DOHH2 (cell line): ENCODE results near the gene PLXNA3.

ENCODE experiments used
- H3F3A ChIP-seq: fragments of 200-600 bp; sonication (generic), shearing (Covaris generic); 2 replicates; pipeline ENCODE4 v1.6.0; 2016; ENCODE audit warnings: antibody characterized with exemption, mild to moderate bottlenecking; ENCODE audit not compliant: control insufficient read depth, insufficient read depth
- H3K27ac ChIP-seq: fragments of 200-600 bp; sonication (generic); 2 replicates; pipeline ENCODE4 v1.5.1; 2014; ENCODE audit warnings: low read depth, mild to moderate bottlenecking, low read length, moderate library complexity
- H3K27me3 ChIP-seq: fragments of 200-600 bp; sonication (generic); 2 replicates; pipeline ENCODE4 v1.6.1; 2014; ENCODE audit warnings: mild to moderate bottlenecking, low read length, mixed read lengths; ENCODE audit not compliant: control insufficient read depth
- H3K36me3 ChIP-seq: fragments of 200-600 bp; sonication (generic); 2 replicates; pipeline ENCODE4 v1.6.1; 2014; ENCODE audit warnings: mild to moderate bottlenecking, low read length, moderate library complexity, mixed read lengths; ENCODE audit not compliant: control insufficient read depth
- H3K4me1 ChIP-seq: fragments of 200-600 bp; sonication (generic); 2 replicates; pipeline ENCODE4 v1.6.1; 2014; ENCODE audit warnings: mild to moderate bottlenecking, low read length, mixed read lengths; ENCODE audit not compliant: control insufficient read depth
- H3K4me2 ChIP-seq: fragments of 200-600 bp; sonication (generic); 2 replicates; pipeline ENCODE4 v1.6.0; 2014; ENCODE audit warnings: mild to moderate bottlenecking, low read length, moderate library complexity
- H3K4me3 ChIP-seq: fragments of 200-600 bp; sonication (generic); 2 replicates; pipeline ENCODE4 v1.5.1; 2014; ENCODE audit warnings: mild to moderate bottlenecking, low read length, mixed read lengths
- H3K79me2 ChIP-seq: fragments of 200-600 bp; sonication (generic); 2 replicates; pipeline ENCODE4 v1.6.1; 2014; ENCODE audit warnings: mild to moderate bottlenecking, low read length, mixed read lengths; ENCODE audit not compliant: control insufficient read depth
- H3K9me2 ChIP-seq: fragments of 200-600 bp; sonication (generic); replicated peaks from 2 replicates; pipeline ENCODE4 v1.6.1; 2014; ENCODE audit warnings: mild to moderate bottlenecking, low read length, mixed read lengths; ENCODE audit not compliant: control insufficient read depth
- H3K9me3 ChIP-seq: fragments of 200-600 bp; sonication (generic); 2 replicates; pipeline ENCODE4 v1.6.1; 2014; ENCODE audit warnings: antibody characterized with exemption, low read length, mixed read lengths; ENCODE audit not compliant: control insufficient read depth, insufficient read depth
- H4K20me1 ChIP-seq: fragments of 200-600 bp; sonication (generic); 2 replicates; pipeline ENCODE4 v1.6.0; 2014; ENCODE audit warnings: low read depth, mild to moderate bottlenecking, antibody characterized with exemption, low read length, moderate library complexity; ENCODE audit not compliant: control insufficient read depth, insufficient read depth
- EZH2phosphoT487 ChIP-seq: fragments of 200-600 bp; sonication (generic); IDR thresholded peaks from 2 replicates; pipeline ENCODE4 v1.6.1; 2017; ENCODE audit warnings: borderline replicate concordance, mild to moderate bottlenecking, antibody characterized with exemption, low read length, moderate library complexity, mixed read lengths
- TF ChIP-seq, protein P1 (sequence below): fragments of 200-600 bp; sonication (generic); IDR thresholded peaks from one replicate; pipeline ENCODE4 v1.5.1; 2014; ENCODE audit warnings: antibody characterized with exemption, mild to moderate bottlenecking, low read depth, low read length; ENCODE audit not compliant: poor library complexity, severe bottlenecking

The PLXNA3 gene

DNA sequence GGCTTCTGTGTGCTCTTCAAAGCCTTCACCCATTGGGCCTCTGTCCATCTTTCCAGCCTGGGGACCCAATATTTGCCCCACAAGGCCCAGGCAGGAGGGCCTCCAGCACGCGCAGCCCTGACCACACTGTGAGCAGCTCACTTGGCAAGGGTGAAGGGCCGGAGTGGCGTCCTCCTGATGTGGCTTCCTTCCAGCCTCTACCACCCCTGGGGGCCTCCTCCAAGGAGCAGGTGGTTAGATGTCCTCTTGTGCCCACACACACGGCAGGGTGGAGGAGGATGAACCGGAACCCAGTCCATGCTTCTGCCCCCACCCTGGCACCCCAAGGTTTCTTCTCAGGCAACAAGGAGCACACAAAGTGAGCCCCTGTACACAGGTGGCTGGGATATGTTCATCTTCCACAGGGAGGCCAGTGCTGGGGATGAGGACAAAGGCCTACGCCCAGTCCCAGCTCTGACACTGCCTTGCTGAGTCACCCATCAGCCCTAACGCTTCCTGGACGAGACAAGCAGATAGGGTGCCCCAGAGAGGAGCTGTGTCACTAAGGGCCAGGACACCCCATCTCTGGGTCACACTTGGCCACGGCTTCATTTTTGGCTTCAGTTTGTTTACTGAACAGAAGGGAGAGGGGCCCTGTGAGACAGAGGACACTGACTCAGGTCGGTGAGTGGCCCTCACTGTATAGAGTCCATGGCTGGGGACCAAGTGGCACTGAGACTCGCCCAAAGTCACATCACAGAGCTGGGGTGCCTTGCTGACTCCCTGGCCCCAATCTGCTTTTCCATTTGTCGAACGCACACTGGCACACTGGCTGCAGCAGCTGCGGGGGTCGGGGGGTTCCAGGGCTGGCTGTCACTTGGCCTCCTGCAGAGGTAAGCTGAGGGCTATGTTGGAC, 26.4 kb downstream of the PLXNA3 start:
- H3K9me3 ChIP-seq = no peaks in the 10 kb centered on the region
- H3K4me3 ChIP-seq = peak overlapping the region; percentile 68; the same call in 1 of the 2 replicates
- peak overlapping the region; percentile 87 for H3K4me2 ChIP-seq
- peaks cover 51% of the 10 kb centered on the region for H3K79me2 ChIP-seq
- no peak for TF ChIP-seq EZH2phosphoT487
- TF ChIP-seq, protein P1, sequence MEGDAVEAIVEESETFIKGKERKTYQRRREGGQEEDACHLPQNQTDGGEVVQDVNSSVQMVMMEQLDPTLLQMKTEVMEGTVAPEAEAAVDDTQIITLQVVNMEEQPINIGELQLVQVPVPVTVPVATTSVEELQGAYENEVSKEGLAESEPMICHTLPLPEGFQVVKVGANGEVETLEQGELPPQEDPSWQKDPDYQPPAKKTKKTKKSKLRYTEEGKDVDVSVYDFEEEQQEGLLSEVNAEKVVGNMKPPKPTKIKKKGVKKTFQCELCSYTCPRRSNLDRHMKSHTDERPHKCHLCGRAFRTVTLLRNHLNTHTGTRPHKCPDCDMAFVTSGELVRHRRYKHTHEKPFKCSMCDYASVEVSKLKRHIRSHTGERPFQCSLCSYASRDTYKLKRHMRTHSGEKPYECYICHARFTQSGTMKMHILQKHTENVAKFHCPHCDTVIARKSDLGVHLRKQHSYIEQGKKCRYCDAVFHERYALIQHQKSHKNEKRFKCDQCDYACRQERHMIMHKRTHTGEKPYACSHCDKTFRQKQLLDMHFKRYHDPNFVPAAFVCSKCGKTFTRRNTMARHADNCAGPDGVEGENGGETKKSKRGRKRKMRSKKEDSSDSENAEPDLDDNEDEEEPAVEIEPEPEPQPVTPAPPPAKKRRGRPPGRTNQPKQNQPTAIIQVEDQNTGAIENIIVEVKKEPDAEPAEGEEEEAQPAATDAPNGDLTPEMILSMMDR = no peak
- peaks cover 32% of the 10 kb centered on the region for H3K36me3 ChIP-seq
- H3K9me2 ChIP-seq = no peaks in the 10 kb centered on the region
- no peaks in the 10 kb centered on the region for H4K20me1 ChIP-seq
- H3K27me3 ChIP-seq = no peaks in the 10 kb centered on the region
- no peaks in the 10 kb centered on the region; the same call in 1 of the 2 replicates for H3F3A ChIP-seq
- H3K27ac ChIP-seq = no peak overlapping the region
- H3K4me1 ChIP-seq = peaks cover 67% of the 10 kb centered on the region

DNA sequence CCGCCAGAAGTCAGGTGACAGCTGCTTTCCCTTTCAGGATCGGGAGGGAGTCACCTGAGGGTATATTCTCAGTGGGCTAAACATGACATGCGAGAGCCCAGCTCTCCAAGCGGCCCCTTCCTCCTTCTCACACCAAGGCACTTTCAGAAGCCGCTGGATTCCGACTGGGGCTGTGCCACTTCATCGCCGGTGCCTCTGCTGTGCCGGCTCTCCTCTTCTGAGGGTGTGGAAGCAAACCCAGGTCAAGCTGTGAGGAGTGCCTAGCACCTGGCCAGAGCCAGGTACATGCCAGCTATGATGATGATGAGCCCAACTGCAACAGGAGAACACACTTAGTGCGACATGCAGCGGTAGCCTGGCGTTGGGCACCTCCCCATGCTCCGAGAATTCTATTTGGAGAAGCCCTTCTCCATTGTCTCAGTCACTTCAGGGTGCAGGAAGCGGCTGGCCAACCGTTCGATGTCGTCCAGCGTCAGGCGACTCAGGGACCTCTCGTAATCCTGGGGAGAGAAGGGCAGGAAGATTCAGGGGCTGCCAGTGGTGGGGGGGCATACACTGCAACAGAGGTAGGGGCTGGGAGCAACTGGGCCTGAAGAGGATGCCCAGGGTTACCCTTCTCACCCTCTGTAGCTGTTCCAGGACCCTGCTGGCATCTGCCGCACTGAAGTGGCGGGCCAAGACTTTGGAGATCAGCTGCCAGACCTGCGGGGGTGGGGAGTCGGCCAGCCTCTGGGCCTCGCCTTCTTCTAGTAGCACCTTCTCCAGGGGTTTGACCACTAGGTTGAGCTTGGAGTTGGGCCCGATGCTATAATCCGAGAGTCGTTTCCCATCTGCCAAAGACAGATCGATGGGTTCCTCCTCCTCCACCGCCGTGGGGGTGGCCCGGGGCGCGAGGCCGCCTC, 27.3 kb downstream of the PLXNA3 start:
- peaks cover 58% of the 10 kb centered on the region for H3K4me1 ChIP-seq

DNA sequence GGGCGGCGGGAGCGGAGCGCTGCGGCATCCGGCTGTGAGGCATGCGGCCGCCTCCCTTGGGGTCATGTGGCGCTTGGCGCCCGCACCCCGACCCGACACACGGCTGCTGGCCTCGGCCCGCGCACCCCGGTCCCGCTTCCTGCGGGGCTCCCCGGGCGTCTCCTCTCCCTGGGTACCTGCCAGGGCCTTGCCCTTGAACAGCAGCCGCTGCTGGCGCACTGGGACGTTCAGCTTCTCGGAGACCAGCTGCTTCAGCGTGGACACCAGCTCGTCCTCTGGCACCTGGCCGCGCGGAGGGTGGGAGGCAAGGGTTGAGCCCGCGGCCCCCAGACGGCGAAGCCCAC, 27.9 kb downstream of the PLXNA3 start:
- Histone ChIP-seq H3K36me3 (peaks cover 36% of the 10 kb centered on the region), H4K20me1 (no peaks in the 10 kb centered on the region), H3K4me2 (peak overlapping the region; percentile 87), H3K27me3 (no peaks in the 10 kb centered on the region), H3K79me2 (peaks cover 57% of the 10 kb centered on the region), H3K4me3 (peak overlapping the region; percentile 68), H3K9me2 (no peaks in the 10 kb centered on the region), H3F3A (no peaks in the 10 kb centered on the region; the same call in 1 of the 2 replicates), H3K9me3 (no peaks in the 10 kb centered on the region), H3K4me1 (peaks cover 53% of the 10 kb centered on the region), H3K27ac (peak overlapping the region; percentile 41)
- no peak for TF ChIP-seq EZH2phosphoT487
- TF ChIP-seq, protein P1 = no peak

More for the DNA sequence above, 27.3 kb downstream of the PLXNA3 start:
- Histone ChIP-seq H3K4me3 (peak overlapping the region; percentile 68), H3K27ac (peak overlapping the region; percentile 41), H3K9me2 (no peaks in the 10 kb centered on the region), H3K4me2 (peak overlapping the region; percentile 87), H3K79me2 (peaks cover 57% of the 10 kb centered on the region), H3F3A (no peaks in the 10 kb centered on the region; the same call in 1 of the 2 replicates), H3K36me3 (peaks cover 36% of the 10 kb centered on the region), H4K20me1 (no peaks in the 10 kb centered on the region), H3K27me3 (no peaks in the 10 kb centered on the region), H3K9me3 (no peaks in the 10 kb centered on the region)
- no peak for TF ChIP-seq EZH2phosphoT487
